Memory B cell (primary cell): ENCODE measurements around the gene USP35.

Experiments used
- ATAC-seq: fragments of 150-1000 bp; cut with Tn5 transposase; 2 replicates; pipeline ENCODE4 v1.10.0; 2021; ENCODE audit warnings: low read depth, mild to moderate bottlenecking, moderate library complexity
- DNase-seq, 2 donors: peaks; one replicate each; pipeline ENCODE4 v3.0.0; 2022; ENCODE audit warnings: low spot score in 2 of 2
- H3K27ac Mint-ChIP-seq: one replicate; pipeline ENCODE4 v1.8.0; 2022; ENCODE audit warnings: mild to moderate bottlenecking, moderate library complexity, mixed read lengths
- H3K27me3 Mint-ChIP-seq: one replicate; pipeline ENCODE4 v1.8.0; 2022; ENCODE audit warnings: mixed read lengths
- H3K36me3 Mint-ChIP-seq: one replicate; pipeline ENCODE4 v1.8.0; 2022; ENCODE audit warnings: mild to moderate bottlenecking, mixed read lengths
- H3K4me1 Mint-ChIP-seq: one replicate; pipeline ENCODE4 v1.8.0; 2022; ENCODE audit warnings: mixed read lengths
- H3K4me3 Mint-ChIP-seq: one replicate; pipeline ENCODE4 v1.8.0; 2022; ENCODE audit warnings: mild to moderate bottlenecking, moderate library complexity, mixed read lengths
- H3K9me3 Mint-ChIP-seq: one replicate; pipeline ENCODE4 v1.8.0; 2022; ENCODE audit warnings: mixed read lengths

Gene USP35

GRCh38 chr11:78180751-78181150 is 8.0 kb upstream of the USP35 start:
- no peaks in the 10 kb centered on the region for H3K27me3 Mint-ChIP-seq
- ATAC-seq = no peak
- H3K27ac Mint-ChIP-seq = no peak overlapping the region
- H3K4me1 Mint-ChIP-seq = peaks cover 9% of the 10 kb centered on the region
- peaks cover 11% of the 10 kb centered on the region for H3K36me3 Mint-ChIP-seq
- H3K4me3 Mint-ChIP-seq = no peak overlapping the region
- peaks cover 6% of the 10 kb centered on the region for H3K9me3 Mint-ChIP-seq
- no peak for DNase-seq

- Mint-ChIP-seq H3K36me3 (peaks cover 10% of the 10 kb centered on the region), H3K9me3 (peaks cover 6% of the 10 kb centered on the region), H3K4me1 (peaks cover 9% of the 10 kb centered on the region), H3K27ac (no peak overlapping the region), H3K27me3 (no peaks in the 10 kb centered on the region), H3K4me3 (no peak overlapping the region)
- ATAC-seq (no peak), DNase-seq (no peak)
Measured at GRCh38 chr11:78181185-78181584, 7.5 kb upstream of the USP35 start.

DNA sequence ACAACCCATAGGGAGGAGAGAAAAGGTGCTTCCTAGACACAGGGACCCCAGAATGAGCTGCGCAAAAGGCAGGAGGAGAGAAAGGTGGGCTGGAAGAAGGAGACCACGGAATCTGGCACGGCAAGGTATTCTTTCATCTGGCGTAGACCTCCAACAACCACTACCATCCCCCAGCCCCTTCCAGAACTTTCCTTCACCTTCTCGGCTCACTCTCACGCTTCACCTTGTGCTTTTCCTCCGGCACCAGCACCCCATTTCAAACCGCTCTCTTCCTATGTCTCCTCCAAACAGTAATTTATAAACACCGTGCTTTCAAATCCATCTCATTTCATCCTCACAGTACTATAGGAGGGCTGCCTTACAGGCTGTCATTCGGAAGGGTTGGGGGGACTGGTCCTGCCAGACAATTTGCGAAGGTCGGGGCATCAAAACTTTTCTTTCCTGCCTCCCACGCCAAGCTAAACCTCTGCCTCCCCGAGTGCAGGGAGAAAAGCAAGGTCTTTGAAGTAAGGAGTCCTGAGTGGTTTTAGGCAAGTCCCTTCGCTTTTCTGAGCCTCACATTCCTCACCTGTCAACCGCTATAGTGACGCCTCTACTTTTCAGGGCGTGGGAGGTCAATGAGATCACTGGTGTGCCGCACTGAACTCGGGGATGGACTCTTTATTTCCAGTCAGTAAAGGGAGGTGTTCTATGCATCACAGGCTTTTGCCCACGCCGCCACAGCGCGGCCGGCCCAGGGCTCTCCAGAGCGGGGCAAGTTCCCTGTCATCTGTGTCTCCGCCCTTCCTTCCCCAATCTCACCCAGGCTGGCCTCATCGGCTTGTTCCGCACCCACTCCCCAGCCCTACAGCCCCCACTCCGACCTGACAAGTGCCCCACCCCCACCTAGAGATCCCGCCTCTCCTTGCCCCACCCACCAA is 1.1 kb upstream of the USP35 start:
- Mint-ChIP-seq H3K4me3 (peak overlapping the region; percentile 90), H3K27me3 (no peaks in the 10 kb centered on the region), H3K36me3 (peaks cover 2% of the 10 kb centered on the region), H3K27ac (peak overlapping the region; percentile 73), H3K9me3 (no peaks in the 10 kb centered on the region), H3K4me1 (peaks cover 28% of the 10 kb centered on the region)
- peak; percentile 45 for ATAC-seq
- no peak for DNase-seq

- Mint-ChIP-seq H3K9me3 (no peaks in the 10 kb centered on the region), H3K36me3 (peaks cover 2% of the 10 kb centered on the region), H3K4me3 (peak overlapping the region; percentile 90), H3K27ac (no peak overlapping the region), H3K4me1 (peaks cover 28% of the 10 kb centered on the region), H3K27me3 (no peaks in the 10 kb centered on the region)
- DNase-seq (no peak), ATAC-seq (no peak)
Measured at GRCh38 chr11:78189174-78189724, 530 bp downstream of the USP35 start.

- no peak for DNase-seq
- Mint-ChIP-seq H3K27me3 (peaks cover 3% of the 10 kb centered on the region), H3K4me3 (peak overlapping the region; percentile 90), H3K36me3 (peaks cover 8% of the 10 kb centered on the region), H3K27ac (no peak overlapping the region), H3K4me1 (peaks cover 33% of the 10 kb centered on the region), H3K9me3 (no peaks in the 10 kb centered on the region)
- ATAC-seq = no peak
Measured at GRCh38 chr11:78189851-78190250, 1.1 kb downstream of the USP35 start.

DNA sequence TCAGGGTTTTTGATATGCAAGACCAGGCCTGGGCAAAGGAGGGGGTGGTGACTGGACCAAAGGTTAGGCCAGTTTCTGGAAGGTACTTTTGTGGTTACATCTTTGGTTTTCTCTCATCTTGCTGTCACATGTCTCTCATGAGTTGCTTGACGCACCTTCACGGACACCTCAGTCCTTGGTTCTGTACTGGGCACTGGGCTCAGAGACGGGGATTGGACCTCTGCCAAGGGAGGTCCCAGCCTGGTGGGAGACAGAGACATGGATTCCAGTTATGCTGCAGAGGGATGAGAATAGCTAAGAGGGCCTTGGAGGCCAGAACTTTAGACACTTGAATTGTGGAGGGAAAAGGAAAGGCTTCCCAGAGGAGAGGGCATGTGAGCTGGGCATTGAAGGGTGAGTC is 1.7 kb downstream of the USP35 start:
- peaks cover 34% of the 10 kb centered on the region for H3K4me1 Mint-ChIP-seq
- peak overlapping the region; percentile 90 for H3K4me3 Mint-ChIP-seq
- H3K9me3 Mint-ChIP-seq = no peaks in the 10 kb centered on the region
- DNase-seq (no peak), ATAC-seq (no peak)
- no peak overlapping the region for H3K27ac Mint-ChIP-seq
- peaks cover 3% of the 10 kb centered on the region for H3K27me3 Mint-ChIP-seq
- H3K36me3 Mint-ChIP-seq = peaks cover 8% of the 10 kb centered on the region

DNA sequence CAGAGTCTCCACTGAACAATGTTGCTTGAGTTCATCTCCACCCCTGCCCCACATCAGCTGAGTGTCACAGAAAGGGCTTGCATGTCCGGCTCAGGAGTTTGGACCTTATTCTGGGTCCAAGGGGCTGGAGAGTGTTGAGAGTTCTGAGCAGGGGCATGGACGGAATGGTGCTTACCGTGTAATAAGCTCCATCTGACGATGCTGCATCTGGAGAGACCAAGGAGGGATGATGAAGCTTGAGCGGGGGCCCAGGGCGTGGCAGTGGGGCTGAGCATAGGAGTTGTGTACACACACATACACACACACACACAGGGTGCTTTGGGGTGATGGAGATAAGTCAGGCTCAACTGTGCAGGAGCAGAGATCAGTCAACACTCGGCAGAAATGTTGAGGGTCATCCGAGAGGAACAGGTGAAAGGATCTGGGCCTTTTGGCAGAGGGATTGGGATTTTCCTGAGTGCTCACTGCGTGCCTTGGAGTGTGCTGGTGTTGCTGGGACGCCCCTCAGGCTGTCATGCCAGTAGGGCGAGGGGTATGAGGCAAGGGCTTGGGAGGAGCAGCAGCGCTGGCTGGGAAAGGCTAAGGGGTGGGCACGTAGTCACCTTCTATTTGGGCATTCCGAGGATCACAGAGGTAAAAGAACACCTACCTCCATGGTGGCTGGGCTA is 2.3 kb downstream of the USP35 start:
- Mint-ChIP-seq H3K27ac (no peak overlapping the region), H3K4me3 (no peak overlapping the region), H3K27me3 (peaks cover 3% of the 10 kb centered on the region), H3K36me3 (peaks cover 8% of the 10 kb centered on the region), H3K4me1 (peaks cover 34% of the 10 kb centered on the region), H3K9me3 (no peaks in the 10 kb centered on the region)
- no peak for ATAC-seq
- DNase-seq = no peak

GRCh38 chr11:78192223-78192719 is 3.6 kb downstream of the USP35 start:
- DNase-seq (no peak), ATAC-seq (no peak)
- H3K9me3 Mint-ChIP-seq = no peaks in the 10 kb centered on the region
- H3K4me3 Mint-ChIP-seq = no peak overlapping the region
- H3K4me1 Mint-ChIP-seq = peaks cover 34% of the 10 kb centered on the region
- H3K36me3 Mint-ChIP-seq = peaks cover 8% of the 10 kb centered on the region
- peaks cover 3% of the 10 kb centered on the region for H3K27me3 Mint-ChIP-seq
- H3K27ac Mint-ChIP-seq = no peak overlapping the region

DNA sequence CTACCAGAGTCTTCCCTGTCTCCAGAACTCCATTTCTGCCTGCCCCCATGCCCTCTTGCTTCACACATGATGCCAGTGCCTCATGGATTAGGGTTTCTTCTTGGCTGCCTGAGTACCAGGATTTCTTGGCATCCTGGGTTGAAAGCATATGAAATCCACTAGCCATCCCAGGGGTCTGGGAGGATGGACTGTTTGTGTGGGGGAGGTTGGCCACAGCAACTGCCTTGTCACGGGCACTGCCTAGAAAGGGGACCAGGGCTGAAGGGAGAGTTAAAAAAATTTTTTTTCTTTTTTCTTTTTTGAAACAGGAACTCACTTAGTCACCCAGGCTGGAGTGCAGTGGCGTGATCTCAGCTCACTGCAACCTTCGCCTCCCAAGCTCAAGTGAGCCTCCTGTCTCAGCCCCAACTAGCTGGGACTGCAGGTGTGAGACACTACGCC is 4.2 kb downstream of the USP35 start:
- Mint-ChIP-seq H3K27ac (no peak overlapping the region), H3K4me1 (peaks cover 29% of the 10 kb centered on the region)

DNA sequence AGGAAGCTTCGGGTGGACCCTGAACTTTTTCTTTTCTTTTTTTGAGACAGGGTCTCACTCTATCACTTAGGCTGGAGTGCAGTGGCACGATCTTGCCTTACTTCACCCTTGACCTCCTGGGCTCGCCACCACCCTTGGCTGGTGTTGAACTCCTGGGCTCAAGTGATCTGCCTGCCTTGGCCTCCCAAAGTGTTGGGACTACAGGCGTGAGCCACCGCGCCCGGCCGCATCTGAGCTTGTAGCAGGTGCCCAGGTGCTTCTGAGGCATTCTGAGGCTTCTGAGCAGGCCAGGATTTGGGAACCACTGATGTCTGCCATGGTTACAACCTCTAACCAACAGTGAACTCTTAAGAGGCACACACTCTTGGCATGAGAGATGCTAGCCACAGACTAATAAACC is 5.1 kb downstream of the USP35 start:
- H3K36me3 Mint-ChIP-seq = peaks cover 11% of the 10 kb centered on the region
- H3K9me3 Mint-ChIP-seq = no peaks in the 10 kb centered on the region
- no peak overlapping the region for H3K4me3 Mint-ChIP-seq
- no peak overlapping the region for H3K27ac Mint-ChIP-seq
- H3K27me3 Mint-ChIP-seq = peaks cover 3% of the 10 kb centered on the region
- no peak for ATAC-seq
- no peak for DNase-seq
- peaks cover 26% of the 10 kb centered on the region for H3K4me1 Mint-ChIP-seq

More for the DNA sequence above, 4.2 kb downstream of the USP35 start:
- ATAC-seq (no peak), DNase-seq (no peak)
- H3K27me3 Mint-ChIP-seq = peaks cover 3% of the 10 kb centered on the region
- no peaks in the 10 kb centered on the region for H3K9me3 Mint-ChIP-seq
- H3K4me3 Mint-ChIP-seq = no peak overlapping the region
- peaks cover 8% of the 10 kb centered on the region for H3K36me3 Mint-ChIP-seq

DNA sequence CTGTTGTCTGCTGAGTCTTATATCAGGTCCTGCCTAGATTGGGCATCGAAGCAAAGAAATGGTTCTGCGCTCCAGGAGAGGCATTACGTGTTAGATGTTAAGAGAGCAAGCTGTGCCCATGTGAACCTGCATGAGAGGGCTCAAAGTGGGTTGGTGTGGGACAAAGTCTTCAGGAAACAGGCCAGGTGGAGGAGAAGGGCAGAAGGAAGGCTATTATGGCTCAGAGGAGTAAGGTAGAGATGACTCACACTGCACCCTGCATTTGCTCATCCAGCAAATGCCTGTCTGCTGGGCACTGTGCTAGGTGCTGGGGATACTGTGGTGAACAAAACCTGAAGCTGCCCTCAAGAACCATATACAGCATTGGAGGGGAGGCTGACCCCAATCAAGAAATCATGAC is 5.8 kb downstream of the USP35 start:
- Mint-ChIP-seq H3K36me3 (peaks cover 11% of the 10 kb centered on the region), H3K4me1 (peaks cover 22% of the 10 kb centered on the region), H3K27me3 (peaks cover 3% of the 10 kb centered on the region), H3K27ac (no peak overlapping the region), H3K9me3 (no peaks in the 10 kb centered on the region), H3K4me3 (no peak overlapping the region)
- no peak for ATAC-seq
- no peak for DNase-seq

DNA sequence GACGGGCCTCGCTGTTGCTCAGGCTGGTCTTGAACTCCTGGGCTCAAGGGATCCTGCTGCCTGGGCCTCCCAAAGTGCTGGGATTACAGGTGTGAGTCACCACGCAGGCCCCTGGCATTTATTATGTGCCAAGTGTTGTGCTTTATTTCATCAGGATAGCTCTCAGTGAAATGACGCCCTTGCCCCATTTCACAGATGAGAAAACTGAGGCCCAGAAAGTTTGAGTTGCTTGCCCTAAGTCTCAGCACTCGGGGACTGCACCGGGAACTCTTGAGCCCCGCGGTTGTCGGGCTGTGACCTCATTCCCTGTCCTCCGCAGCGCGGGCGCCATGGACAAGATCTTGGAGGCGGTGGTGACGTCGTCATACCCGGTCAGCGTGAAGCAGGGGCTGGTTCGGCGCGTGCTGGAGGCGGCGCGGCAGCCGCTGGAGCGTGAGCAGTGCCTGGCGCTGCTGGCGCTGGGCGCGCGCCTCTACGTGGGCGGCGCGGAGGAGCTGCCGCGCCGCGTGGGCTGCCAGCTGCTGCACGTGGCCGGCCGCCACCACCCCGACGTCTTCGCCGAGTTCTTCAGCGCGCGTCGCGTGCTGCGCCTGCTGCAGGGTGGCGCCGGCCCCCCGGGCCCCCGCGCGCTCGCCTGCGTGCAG is 7.3 kb downstream of the USP35 start:
- peaks cover 14% of the 10 kb centered on the region for H3K4me1 Mint-ChIP-seq
- no peak overlapping the region for H3K27ac Mint-ChIP-seq
- H3K4me3 Mint-ChIP-seq = no peak overlapping the region
- H3K36me3 Mint-ChIP-seq = peaks cover 13% of the 10 kb centered on the region
- no peak for ATAC-seq
- peaks cover 3% of the 10 kb centered on the region for H3K27me3 Mint-ChIP-seq
- no peaks in the 10 kb centered on the region for H3K9me3 Mint-ChIP-seq
- no peak for DNase-seq

DNA sequence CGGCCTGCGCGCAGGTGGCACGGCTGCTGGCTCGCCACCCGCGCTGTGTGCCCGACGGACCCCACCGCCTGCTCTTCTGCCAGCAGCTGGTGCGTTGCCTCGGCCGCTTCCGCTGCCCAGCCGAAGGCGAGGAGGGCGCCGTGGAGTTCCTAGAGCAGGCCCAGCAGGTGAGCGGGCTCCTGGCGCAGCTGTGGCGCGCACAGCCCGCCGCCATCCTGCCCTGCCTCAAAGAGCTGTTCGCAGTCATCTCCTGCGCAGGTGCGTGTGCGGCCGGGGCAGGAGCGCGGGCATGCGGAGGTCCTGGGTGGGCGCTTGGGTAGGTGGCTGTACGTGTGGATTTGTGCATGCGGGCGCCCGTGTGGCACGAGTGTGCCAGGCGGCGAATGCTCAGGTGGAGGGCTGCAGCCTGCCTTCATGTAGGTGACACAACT is 8.0 kb downstream of the USP35 start:
- Mint-ChIP-seq H3K9me3 (no peaks in the 10 kb centered on the region), H3K27me3 (peaks cover 3% of the 10 kb centered on the region), H3K4me1 (peaks cover 11% of the 10 kb centered on the region), H3K4me3 (no peak overlapping the region), H3K36me3 (peaks cover 14% of the 10 kb centered on the region), H3K27ac (no peak overlapping the region)
- ATAC-seq (no peak), DNase-seq (no peak)

- no peak overlapping the region for H3K4me3 Mint-ChIP-seq
- ATAC-seq = no peak
- DNase-seq = no peak
- no peak overlapping the region for H3K27ac Mint-ChIP-seq
- H3K4me1 Mint-ChIP-seq = peaks cover 17% of the 10 kb centered on the region
- H3K27me3 Mint-ChIP-seq = peaks cover 3% of the 10 kb centered on the region
- H3K9me3 Mint-ChIP-seq = no peaks in the 10 kb centered on the region
- peaks cover 14% of the 10 kb centered on the region for H3K36me3 Mint-ChIP-seq
Measured at GRCh38 chr11:78197816-78198215, 9.1 kb downstream of the USP35 start.
